ENCODE data around the gene SNTA1.
"Not testable (repeated sequence)": the region's sequence is repeated elsewhere in the genome, so short reads cannot be mapped to it uniquely, and the experiment has no call there.

Gene SNTA1

GRCh38 chr20:33433465-33434234 lies 9.9 kb downstream of the SNTA1 start:
- DNase-seq = peak in 38 of 56 donors; percentile 5 to 79 (median 39)

GRCh38 chr20:33431797-33432381 lies 11.7 kb downstream of the SNTA1 start:
- peak in 32 of 56 donors; percentile 11 to 77 (median 40) for DNase-seq

DNA sequence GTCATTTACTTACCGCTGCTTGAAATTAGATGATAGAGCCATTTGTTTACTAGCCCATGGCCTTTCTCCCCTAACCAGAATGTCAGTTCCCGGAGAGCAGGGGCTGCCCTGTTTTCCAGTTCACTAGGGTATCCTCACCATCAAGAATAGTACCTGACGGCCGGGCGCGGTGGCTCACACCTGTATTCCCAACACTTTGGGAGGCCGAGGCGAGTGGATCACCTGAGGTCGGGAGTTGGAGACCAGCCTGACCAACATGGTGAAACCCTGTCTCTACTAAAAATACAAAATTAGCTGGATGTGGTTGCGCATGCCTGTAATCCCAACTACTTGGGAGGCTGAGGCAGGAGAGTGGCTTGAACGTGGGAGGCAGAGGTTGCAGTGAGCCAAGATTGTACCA lies 19.7 kb downstream of the SNTA1 start:
- DNase-seq = not testable (repeated sequence)

GRCh38 chr20:33423141-33423834 lies 20.3 kb downstream of the SNTA1 start:
- DNase-seq = peak in 1 of 56 donors; percentile 31

DNA sequence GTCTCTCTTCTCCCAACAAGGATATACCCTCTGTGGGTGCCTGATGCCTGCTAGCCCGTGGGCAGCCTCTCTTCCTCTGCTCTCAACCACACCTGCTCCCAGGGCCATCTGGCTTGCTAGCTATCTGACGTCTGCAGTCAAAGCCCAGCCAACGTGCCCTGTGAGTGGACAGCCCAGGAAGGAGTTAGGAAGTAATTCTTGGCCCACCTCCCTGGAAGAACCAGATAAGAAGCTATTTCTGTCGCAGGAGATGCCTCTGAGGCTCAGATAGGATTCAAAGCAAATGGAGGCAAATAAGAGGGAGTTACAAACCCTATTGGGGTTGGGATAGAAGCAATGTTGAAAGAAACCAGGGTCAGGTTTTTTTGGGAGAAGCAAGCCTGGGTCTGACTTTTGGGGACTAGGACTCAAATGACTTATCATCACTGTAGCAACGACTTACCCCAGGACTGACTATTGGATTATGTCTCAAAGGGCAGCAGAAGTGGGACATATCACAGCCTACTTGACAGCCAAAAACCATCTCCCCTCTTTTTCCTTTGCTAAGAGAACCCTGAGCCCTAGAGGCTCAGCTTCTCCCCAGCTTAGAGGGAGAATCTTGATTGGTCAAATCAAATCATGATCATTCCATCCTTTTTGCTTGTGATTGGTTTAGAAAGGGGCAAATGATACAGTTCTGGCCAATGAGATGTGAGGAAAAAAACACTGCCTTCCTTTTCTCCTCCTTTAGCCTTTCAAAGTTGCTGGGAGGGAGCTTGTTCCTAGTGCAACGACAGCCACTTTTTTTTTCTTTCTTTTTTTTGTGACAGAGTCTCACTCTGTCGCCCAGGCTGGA lies 24.2 kb downstream of the SNTA1 start:
- no peak for DNase-seq

- DNase-seq = no peak
Measured at GRCh38 chr20:33418033-33418432, 25.5 kb downstream of the SNTA1 start.

GRCh38 chr20:33415948-33416347 lies 27.6 kb downstream of the SNTA1 start:
- peak in 33 of 56 donors; percentile 4 to 65 (median 21) for DNase-seq

GRCh38 chr20:33412484-33412838 lies 31.1 kb downstream of the SNTA1 start:
- DNase-seq = no peak

- DNase-seq = no peak
Measured at GRCh38 chr20:33411711-33412483, 31.7 kb downstream of the SNTA1 start.

- peak in 38 of 56 donors; percentile 3 to 82 (median 40) for DNase-seq
Measured at GRCh38 chr20:33411242-33411641, 32.3 kb downstream of the SNTA1 start.

DNA sequence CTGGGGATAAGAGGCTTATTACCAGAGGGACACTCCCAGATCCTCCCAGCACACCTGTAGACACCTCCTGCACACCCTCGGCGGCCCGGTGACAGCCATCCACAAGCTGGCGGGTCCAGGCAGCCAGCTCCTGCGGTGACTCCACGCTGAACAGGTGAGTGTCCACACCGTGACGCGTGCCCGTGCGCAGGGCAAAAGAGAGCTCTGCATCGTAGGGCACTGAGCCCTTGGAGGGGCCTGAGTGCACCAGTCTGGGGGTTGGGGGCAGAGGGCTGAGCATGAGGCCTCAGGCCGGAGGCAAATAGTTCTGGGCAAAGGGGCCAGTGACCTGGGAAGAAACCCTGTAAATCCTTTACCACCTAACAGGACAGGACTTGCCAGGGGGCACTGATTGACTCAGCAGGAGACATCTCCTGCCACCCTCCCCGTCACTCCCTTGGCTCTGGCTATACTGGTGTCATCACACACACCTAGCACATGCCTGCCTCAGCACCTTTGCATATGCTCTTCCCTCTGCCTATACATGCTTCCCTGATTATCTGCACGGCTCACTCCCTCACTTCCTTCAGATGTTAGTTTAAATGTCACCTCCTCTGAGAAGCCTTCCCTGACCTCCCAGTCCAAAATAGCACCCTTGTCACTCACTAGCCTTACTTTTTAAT lies 33.4 kb downstream of the SNTA1 start:
- no peak for DNase-seq

GRCh38 chr20:33408716-33409654 lies 34.6 kb downstream of the SNTA1 start:
- DNase-seq = peak in 5 of 56 donors; percentile 6 to 14 (median 11)

- DNase-seq = no peak
Measured at GRCh38 chr20:33408313-33408712, 35.2 kb downstream of the SNTA1 start.

DNA sequence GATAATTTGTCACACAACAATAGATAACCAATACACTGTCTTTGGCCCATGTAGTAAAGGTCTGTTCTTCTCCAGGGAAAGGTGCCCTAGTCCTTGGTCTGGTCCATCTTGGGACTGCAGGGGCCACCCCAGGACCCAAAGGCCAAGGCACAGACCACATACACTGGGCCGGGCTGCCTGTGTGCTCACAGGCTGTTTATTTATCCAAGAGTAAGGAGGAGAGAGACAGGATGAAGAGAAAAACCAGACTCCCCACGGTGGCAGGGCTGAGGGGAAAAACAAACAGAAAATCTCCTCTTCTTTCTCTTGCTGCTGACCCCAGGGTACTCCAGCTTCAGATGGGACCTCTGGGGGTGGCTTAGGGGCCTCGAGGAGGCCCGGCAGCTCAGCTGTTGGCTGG lies 35.8 kb downstream of the SNTA1 start:
- DNase-seq = no peak

DNA sequence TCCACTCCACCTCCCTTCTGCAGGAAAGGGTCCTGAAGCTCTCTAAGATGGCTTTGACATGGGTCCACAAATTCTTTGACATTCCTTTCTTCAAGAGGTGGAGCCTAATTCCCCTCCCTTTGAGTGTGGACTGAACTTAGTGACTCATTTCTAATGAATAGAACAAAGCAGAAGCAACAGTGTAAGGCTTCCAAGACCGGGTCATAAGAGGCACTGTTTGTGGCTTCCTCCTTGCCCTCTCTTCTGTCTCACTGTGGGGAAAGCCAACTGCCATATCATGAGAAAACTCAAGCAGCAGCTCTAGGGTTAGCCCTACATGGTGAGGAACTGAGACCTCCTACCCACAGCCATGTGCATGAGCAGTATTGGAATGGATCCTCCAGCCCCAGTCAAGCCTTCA lies 36.3 kb downstream of the SNTA1 start:
- DNase-seq = no peak

GRCh38 chr20:33404281-33404680 lies 39.3 kb downstream of the SNTA1 start:
- no peak for DNase-seq

DNA sequence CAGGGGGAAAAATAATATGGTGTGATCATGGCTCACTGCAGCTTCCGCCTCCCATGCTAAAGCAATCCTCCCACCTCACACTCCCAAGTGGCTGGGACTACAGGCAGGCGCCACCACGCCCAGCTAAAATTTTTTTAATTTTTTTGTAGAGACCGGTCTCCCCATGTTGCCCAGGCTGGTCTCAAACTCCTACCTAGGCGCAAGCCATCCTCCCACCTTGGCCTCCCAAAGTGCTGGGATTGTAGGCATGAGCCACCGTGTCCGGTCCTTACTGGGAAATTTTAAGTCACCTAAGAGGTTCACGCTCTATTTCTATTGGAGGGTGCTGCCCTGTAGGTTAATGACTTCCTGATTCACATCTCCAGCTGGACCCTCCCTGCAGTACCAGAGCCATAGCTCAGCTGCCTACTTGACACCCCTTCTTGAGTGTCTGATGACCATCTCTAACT lies 41.6 kb downstream of the SNTA1 start:
- peak in 1 of 56 donors; percentile 7 for DNase-seq

GRCh38 chr20:33401184-33401920 lies 42.2 kb downstream of the SNTA1 start, which contains the start of gene CDK5RAP1:
Gene CDK5RAP1, minus strand, starts transcription at chr20:33401519. Its CDS starts 4,455 bp downstream, at chr20:33397064.
- DNase-seq = peak; percentile 12 to 90 (median 70)

Data from amygdala (tissue), 56 donors.